Neural progenitor cell (in vitro differentiated cells): ENCODE results near the gene BEGAIN.

Experiments used
- EZH2phosphoT487 ChIP-seq: fragments of 200-600 bp; sonication (generic); IDR thresholded peaks from 2 replicates; pipeline ENCODE4 v1.6.1; 2017; ENCODE audit warnings: antibody characterized with exemption
- TF ChIP-seq, protein P1 (sequence below): fragments of 200-600 bp; sonication (generic); IDR thresholded peaks from 2 replicates; pipeline ENCODE4 v1.5.1; 2017; ENCODE audit warnings: antibody characterized with exemption, mild to moderate bottlenecking

DNA sequence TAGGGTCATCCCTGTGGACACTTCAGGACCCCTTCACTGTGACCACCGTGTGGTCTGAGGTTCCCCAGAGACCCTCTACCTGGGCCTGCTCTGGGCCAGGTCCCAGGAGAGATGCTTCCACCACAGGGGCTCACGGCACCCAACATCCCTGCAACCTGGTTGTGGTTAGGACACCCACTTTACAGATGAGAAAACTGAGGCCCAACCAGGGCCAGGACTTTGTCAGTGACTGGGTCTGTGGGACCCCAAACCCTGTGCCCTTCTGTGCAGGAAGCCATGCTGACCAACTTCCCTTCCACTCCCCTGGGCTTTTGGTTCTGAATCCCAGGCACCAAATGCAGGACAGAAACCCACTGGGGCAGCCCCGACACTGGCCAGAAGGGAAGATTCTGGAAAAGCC is 21.6 kb downstream of the BEGAIN start:
- no peak for TF ChIP-seq EZH2phosphoT487
- TF ChIP-seq, protein P1, sequence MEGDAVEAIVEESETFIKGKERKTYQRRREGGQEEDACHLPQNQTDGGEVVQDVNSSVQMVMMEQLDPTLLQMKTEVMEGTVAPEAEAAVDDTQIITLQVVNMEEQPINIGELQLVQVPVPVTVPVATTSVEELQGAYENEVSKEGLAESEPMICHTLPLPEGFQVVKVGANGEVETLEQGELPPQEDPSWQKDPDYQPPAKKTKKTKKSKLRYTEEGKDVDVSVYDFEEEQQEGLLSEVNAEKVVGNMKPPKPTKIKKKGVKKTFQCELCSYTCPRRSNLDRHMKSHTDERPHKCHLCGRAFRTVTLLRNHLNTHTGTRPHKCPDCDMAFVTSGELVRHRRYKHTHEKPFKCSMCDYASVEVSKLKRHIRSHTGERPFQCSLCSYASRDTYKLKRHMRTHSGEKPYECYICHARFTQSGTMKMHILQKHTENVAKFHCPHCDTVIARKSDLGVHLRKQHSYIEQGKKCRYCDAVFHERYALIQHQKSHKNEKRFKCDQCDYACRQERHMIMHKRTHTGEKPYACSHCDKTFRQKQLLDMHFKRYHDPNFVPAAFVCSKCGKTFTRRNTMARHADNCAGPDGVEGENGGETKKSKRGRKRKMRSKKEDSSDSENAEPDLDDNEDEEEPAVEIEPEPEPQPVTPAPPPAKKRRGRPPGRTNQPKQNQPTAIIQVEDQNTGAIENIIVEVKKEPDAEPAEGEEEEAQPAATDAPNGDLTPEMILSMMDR = no peak
